Hepatocyte (in vitro differentiated cells): Measurements from ENCODE around the gene ATP2B1.

Source experiments
- EZH2 ChIP-seq: fragments of 200-600 bp; sonication (generic); IDR thresholded peaks from 2 replicates; pipeline ENCODE4 v1.6.1; 2016; ENCODE audit warnings: antibody characterized with exemption, mild to moderate bottlenecking, borderline replicate concordance
- EZH2phosphoT487 ChIP-seq: fragments of 200-600 bp; sonication (generic); IDR thresholded peaks from one replicate; pipeline ENCODE4 v1.6.1; 2018; ENCODE audit warnings: antibody characterized with exemption, mild to moderate bottlenecking, low read depth, moderate library complexity; ENCODE audit not compliant: unreplicated experiment, severe bottlenecking
- TF ChIP-seq, protein P1 (sequence below): fragments of 200-600 bp; sonication (generic); IDR thresholded peaks from 2 replicates; pipeline ENCODE4 v1.5.1; 2016; ENCODE audit warnings: antibody characterized with exemption, mild to moderate bottlenecking; ENCODE audit not compliant: poor library complexity

DNA sequence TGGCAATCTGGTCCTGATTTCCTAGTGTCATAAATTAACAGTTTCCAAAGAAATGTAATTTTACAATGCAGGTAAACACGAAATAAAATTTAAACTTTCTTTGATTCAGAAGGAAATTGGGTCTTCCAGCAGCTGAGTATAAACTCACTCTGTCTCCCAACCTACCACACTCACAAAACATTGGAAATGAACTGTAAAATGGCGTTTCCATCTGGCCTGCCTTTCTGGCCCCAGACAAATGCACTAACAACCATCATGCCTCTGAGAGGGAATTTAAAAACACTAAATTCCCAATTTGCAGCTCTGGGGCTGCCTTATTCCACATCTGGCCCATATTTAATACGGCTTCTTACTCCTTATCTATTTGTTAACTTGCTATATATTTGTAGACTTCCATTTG is 19.3 kb downstream of the ATP2B1 start:
- TF ChIP-seq, protein P1, sequence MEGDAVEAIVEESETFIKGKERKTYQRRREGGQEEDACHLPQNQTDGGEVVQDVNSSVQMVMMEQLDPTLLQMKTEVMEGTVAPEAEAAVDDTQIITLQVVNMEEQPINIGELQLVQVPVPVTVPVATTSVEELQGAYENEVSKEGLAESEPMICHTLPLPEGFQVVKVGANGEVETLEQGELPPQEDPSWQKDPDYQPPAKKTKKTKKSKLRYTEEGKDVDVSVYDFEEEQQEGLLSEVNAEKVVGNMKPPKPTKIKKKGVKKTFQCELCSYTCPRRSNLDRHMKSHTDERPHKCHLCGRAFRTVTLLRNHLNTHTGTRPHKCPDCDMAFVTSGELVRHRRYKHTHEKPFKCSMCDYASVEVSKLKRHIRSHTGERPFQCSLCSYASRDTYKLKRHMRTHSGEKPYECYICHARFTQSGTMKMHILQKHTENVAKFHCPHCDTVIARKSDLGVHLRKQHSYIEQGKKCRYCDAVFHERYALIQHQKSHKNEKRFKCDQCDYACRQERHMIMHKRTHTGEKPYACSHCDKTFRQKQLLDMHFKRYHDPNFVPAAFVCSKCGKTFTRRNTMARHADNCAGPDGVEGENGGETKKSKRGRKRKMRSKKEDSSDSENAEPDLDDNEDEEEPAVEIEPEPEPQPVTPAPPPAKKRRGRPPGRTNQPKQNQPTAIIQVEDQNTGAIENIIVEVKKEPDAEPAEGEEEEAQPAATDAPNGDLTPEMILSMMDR: no peak
- TF ChIP-seq EZH2: no peak
- no peak for TF ChIP-seq EZH2phosphoT487
